ENCODE data around the gene SDK2. TPM values are rescaled to one million over a fixed set of nuclear protein-coding genes. Genes with fewer than 3 reads are reported as not detected.
A peak's percentile ranks its signal among the peaks of the same experiment; 100 is the strongest.

SDK2 gene
- 0.96 TPM for total RNA-seq (ENCODE audit: insufficient read depth, low replicate concordance)

DNA sequence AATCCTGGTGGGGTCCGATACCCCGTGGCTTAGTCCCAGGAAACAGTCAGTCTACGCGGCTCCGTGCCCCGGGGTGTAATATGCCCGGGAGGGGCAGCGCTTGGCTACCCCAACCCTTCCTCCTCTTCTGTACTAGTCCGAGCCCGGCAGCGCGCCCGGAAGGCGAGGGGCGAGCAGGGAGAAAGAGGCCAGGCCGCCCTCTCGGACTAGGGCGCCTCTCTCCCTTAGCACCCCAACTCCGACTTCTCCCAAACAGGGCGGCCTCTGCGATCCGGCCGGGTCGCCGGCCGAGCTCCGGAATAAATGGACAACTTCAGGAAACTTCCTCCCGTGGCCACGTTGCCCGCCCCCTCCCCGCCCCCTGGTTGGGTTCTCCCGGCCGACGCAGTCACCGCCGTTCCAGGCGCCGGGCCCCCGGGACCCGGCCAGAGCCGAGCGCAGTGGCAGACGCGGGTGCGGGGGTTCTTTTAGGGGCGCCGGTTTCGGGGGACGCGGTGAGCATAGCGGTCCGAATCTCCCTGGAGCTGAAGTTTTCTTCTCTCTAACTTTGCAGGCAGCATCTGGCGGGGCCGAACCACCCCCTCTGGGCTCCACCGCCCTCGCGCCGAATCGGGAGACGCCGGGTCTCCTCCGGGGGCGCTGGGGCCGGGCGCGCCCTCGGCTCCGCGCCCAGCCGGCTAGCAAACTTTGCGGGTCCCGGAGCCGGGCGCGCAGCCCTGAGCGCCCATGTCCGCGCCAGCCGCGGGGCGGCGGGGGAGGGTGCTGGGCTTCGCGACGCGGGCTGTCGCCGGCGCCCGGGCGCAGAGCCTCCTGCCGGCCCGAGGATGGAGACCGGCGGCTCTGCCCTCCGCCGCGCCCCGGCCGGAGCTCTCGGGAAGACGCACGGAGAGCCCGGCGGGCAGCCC lies at the start of gene SDK2:
Gene SDK2, minus strand, starts transcription at position 301 of the 905 bp plus-strand sequence. CDS start 357 bp downstream, outside the sequence.
- peak; percentile 33 for DNase-seq (ENCODE audit: low spot score)

DNA sequence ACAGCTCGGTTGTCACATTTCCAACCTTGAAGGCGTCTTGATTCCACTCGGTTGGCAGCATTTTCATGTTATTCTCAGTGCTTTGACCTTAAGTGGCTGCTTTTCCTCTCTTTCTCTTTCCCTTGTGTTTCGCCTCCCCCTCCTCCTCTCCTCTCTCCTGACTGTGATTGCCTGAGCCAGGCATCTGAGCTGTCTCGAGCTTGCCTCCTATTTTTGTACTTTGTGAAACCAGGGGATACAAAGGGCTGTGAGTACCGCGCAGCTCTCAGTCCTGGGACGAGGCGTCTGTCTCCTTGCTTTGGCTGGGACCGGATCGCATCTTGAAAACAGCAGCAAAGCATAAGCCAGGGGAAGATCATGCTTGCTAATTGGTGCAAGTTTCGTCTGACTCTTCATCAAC lies 48.8 kb upstream of the SDK2 start:
- no peak for DNase-seq (ENCODE audit: low spot score)

- no peak for DNase-seq (ENCODE audit: low spot score)
These were observed 47.1 kb upstream of the SDK2 start for GRCh38 chr17:73691321-73691766.

- DNase-seq (ENCODE audit: low spot score) = no peak
These were observed 46.4 kb upstream of the SDK2 start for GRCh38 chr17:73690676-73691075.

DNA sequence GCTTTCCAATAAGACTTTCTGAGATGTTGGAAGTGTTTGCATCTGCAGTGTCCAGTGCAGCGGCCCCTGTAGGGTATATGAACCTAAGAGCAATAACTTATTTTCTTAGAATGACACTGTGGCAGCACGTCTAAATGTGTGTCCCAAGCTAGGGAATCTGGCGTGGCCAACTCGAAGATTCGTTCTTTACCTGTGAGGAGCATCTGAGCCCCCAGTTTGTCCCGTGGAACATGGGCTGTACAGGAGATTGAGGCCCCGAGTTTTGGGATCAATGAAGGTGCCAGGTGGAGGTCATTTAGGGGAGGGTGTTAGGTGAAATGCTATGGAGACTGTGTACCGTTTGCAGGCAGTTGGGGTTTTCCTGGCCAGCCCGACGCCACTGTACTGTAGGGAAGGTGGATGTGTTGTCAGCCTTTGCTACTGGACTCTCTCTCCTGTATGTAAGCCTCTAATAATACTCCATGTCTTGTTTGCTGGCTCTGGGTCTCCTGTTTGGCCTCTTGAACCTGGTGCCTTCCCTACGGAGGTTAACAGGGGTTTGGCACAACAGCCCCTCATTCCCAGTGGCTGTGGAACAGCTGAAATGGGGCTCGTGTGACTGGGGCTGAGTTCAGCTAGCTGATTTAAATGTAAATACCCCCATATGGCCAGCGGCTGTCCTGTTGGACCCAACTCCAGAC lies 45.5 kb upstream of the SDK2 start:
- no peak for DNase-seq (ENCODE audit: low spot score)

- DNase-seq (ENCODE audit: low spot score) = no peak
These were observed 42.7 kb upstream of the SDK2 start for GRCh38 chr17:73686961-73687360.

DNA sequence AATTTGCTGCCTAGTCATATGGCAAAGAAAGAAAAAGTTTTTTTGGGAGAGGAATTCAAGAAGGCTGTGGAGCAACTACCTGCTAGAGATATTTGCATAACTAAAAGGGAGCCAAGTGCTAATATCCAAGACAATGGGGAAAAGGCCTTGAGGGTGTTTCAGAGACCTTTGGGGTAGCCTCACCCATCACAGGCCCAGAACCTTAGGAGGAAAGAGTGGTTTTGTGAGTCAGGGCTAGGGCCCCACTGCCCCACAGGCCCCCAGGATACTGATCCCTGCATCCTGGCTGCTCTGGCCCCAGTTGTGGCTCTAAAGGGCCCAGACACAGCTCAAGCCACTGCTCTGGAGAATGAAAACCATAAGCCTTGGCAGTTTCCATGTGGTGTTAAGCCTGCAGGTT lies 41.9 kb upstream of the SDK2 start:
- DNase-seq (ENCODE audit: low spot score) = no peak

GRCh38 chr17:73684183-73684582 lies 39.9 kb upstream of the SDK2 start:
- DNase-seq (ENCODE audit: low spot score) = no peak

- no peak for DNase-seq (ENCODE audit: low spot score)
These were observed 39.5 kb upstream of the SDK2 start for GRCh38 chr17:73683771-73684170.

DNA sequence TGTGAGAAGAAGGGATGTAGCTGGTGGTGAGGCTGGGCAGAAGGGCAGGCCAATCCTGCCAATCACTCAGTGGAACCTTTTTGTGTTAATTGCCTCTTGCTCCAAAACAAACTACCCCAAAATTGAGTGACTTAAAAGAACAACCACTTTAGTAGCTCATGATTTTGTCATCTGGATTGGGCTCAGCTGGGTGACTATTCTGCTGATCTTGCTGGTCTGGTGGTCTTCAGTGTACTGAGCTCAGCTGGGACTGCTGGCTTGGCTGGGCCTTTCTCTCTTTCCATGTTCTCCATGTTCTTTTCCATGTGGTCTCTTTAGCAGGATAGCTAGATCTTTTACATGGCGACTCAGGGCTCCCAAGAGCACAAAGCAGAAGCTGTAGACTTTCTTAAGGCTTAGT lies 37.7 kb upstream of the SDK2 start:
- DNase-seq (ENCODE audit: low spot score) = no peak

DNA sequence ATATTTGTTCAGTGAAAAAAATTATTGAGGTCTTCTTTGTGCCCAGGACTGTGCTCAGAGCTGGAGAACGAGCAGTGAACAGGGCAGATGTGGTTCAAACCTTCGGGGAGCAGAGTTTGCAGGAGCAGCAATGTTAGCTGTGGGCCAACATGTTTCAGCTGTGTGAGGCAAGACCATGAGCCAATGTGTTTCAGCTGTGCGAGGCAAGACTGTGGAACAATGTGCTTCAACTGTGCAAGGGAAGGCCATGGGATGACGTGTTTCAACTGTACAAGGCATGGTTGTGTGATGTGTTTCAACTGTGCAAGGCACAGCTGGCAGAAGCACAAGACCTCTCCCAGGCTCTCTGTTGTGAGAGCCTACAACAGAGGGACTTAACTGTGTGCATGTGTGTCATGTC lies 35.2 kb upstream of the SDK2 start:
- DNase-seq (ENCODE audit: low spot score) = no peak

DNA sequence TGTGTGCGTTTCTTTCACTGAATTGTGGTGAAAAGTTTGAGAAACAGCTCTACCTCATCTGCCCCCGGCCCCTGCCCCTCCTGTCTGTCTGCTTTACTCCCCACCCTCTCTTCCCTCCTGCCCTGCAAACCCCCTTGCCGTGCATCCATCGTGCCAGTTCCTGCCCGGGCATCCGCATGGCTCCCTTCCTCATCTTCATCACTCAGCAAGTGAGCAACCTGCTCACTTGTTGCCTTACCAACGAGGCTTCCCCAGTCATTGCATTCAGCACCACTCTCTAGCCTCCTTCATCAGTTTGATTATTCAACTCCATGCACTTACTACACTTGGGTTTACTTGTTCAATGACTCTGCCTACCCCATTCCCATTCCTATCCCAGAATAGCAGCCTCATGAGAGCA lies 34.8 kb upstream of the SDK2 start:
- no peak for DNase-seq (ENCODE audit: low spot score)

- no peak for DNase-seq (ENCODE audit: low spot score)
These were observed 25.5 kb upstream of the SDK2 start for GRCh38 chr17:73669771-73670170.

DNA sequence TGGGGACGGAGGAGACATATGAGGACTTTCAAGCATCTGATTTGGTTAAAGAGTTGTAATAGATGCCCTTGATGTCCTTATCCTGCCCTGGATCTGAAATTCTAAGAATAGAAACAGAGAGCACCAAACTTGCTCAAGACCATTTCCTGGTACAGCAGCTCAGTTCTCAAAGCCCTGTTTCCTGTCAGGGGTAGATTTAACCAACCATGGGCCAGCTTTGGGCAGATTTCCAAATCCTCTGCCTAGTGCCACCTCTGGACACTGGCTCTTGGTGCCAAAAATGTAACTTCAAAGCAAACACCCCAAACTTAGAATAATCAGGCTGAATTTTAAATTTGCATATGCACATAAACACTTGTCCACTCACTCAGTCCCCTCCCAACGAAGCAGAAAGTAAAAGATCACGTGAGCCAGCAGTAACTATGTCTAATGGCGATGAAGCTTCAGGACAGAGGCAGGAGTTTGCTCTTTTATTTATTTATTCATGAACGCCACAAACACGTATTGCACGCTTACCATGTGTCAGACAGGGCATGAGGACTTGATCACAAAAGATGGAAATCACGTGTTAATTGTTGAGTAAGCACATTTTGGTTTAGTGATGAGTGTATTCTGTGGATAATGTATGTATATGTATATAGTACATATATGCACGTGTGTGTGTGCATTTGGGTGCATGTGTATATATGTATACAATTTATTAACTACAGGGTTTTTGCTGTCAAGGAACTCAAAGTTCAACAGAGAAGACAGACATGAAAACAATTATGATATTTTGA lies 23.1 kb upstream of the SDK2 start:
- DNase-seq (ENCODE audit: low spot score) = peak; percentile 9

DNA sequence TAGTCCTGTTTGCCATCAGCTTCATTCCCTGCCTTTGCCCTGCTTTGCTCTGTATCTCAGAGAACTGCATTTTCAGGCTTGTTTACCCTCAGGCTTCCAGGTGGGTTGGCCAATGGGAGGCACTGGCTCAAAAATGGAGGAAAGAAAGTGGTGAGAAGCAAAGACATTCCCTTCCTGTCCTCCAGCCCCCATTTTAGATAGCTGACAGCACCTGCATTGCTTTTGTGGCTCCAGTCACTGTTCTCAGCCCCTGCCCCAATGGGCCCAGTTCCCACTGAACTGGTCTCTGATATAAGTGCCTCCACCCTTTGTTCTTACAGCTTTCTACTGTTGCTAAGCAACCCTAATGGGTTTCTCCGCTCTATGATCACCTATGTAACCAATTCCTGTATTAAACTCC lies 19.4 kb upstream of the SDK2 start:
- DNase-seq (ENCODE audit: low spot score) = no peak

GRCh38 chr17:73660366-73660765 lies 16.1 kb upstream of the SDK2 start:
- DNase-seq (ENCODE audit: low spot score) = no peak

DNA sequence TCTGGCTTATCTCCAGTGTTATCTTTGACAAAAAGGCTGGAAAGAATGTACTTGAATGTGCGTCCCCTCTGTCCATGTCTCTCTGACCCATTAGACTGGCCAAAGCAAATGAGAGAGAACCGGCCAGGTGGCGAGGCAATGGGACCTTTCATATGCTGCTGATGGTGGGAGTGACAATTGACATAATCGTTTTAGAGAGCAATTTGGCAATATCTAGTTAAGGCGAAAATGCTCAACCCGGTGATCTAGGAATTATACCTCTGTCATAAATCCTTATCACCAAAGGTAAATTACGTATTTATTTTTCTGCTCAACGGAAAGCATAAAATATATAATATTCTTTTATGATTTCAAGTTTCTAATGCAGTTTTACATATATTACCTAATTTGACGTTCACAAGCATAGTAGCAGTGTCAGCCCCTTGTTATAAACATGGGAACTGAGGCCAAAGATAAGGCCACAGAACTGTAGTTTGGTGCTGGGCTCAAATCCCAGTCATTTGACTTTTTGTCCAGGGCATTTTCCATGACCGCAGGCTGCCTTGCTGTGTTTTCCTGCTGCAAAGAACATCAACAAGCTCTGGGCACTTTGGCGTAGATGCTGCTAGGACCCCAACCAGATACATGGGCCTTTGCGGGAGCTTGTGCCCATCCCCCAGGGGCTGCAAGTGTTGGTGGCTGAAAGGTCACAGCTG lies 14.7 kb upstream of the SDK2 start:
- DNase-seq (ENCODE audit: low spot score) = no peak

GRCh38 chr17:73657473-73658116 lies 13.3 kb upstream of the SDK2 start:
- peak; percentile 18 for DNase-seq (ENCODE audit: low spot score)

DNA sequence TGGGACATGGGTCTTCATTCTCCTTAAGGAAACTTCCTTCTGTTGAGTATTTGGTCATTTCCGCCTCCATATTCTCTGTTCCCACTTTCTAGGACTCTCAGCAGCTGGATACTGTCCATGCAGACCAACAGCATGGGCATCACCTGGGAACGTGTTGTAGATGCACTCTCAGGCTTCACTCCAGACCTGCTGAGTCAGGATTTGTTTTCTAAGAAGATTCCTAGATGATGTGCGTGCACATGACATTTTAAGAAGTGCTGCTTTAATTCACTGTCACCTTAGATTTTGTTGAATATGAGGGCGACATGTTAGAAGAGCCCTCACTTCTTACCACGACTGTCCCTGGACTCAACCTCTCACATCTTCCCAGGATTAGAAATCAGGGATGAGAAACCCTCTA lies 10.0 kb upstream of the SDK2 start:
- DNase-seq (ENCODE audit: low spot score) = no peak

- no peak for DNase-seq (ENCODE audit: low spot score)
These were observed 9.6 kb upstream of the SDK2 start for GRCh38 chr17:73653810-73654209.

GRCh38 chr17:73652886-73653480 lies 8.7 kb upstream of the SDK2 start:
- peak; percentile 10 for DNase-seq (ENCODE audit: low spot score)

Data from umbilical cord (tissue), 2 donors.